ENCODE measurements around the gene MTHFSD. TPM values are rescaled to one million over a fixed set of nuclear protein-coding genes. Genes with fewer than 3 reads are reported as not detected.

MTHFSD gene
- polyA plus RNA-seq, 1 donor (not counting 4 experiments of a cell fraction or from before 2014, with no cell fraction given) = 14.7 TPM

DNA sequence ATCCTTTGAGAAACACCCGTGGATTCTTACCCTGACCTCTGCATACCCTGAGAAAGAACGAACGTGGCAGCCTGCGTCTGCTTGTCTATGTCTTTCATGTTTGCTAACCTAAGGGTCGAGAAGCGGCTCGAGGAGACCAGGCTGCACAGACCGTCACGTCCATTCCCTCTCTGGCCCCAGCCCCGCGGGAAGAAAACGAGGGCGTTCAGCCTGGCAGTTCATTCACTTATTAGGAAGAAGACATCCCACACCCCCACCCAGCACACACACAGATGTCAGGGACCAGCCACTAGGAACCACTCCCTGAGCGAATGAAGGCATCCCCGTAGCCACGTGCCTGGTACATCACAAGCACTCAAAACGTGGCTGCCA, 655 bp upstream of the MTHFSD start:
- peaks cover 11% of the 10 kb centered on the region for H3K4me1 ChIP-seq (ENCODE audit: control insufficient read depth, extremely low read depth, insufficient read depth, low read length)
- H3K36me3 ChIP-seq (ENCODE audit: control insufficient read depth in 2 of 2, extremely low read depth in 1 of 2, insufficient read depth in 2 of 2, low read length in 2 of 2) = peaks cover 4 to 7% of the 10 kb centered on the region in 2 experiments
- H3K9me1 ChIP-seq (ENCODE audit: control insufficient read depth, extremely low read depth, insufficient read depth, low read length) = no peaks in the 10 kb centered on the region
- peak overlapping the region; percentile 96 for H2AFZ ChIP-seq (ENCODE audit: control insufficient read depth, low read length)
- DNase-seq (ENCODE audit: low read depth, low spot score) = no peak
- peak overlapping the region; percentile 81 for H3K27ac ChIP-seq (ENCODE audit: control insufficient read depth, insufficient read depth, low read length)
- dilution Hi-C loops (cut with MboI; ENCODE audit: extremely low pct_ligation_motif_present, low sequenced_read_pairs) = loop anchor here (25.0 kb wide), 1 partner anchor 707 kb away; no protein-coding TSS in a partner anchor
- H4K20me1 ChIP-seq (ENCODE audit: control insufficient read depth, extremely low read depth, insufficient read depth, low read length) = no peaks in the 10 kb centered on the region
- H3K4me3 ChIP-seq (ENCODE audit: control insufficient read depth in 2 of 3, extremely low read depth in 1 of 3, insufficient read depth in 2 of 3, low read depth in 1 of 3, low read length in 3 of 3) = peak overlapping the region; percentile 76 to 93 (median 93)
- no peaks in the 10 kb centered on the region for H3K27me3 ChIP-seq (ENCODE audit: control insufficient read depth, extremely low read depth, insufficient read depth, low read length)
- no peak for TF ChIP-seq EZH2 (IDR thresholded peaks at IDR 0.05; ENCODE audit: low read length)
- TF ChIP-seq, protein P1, sequence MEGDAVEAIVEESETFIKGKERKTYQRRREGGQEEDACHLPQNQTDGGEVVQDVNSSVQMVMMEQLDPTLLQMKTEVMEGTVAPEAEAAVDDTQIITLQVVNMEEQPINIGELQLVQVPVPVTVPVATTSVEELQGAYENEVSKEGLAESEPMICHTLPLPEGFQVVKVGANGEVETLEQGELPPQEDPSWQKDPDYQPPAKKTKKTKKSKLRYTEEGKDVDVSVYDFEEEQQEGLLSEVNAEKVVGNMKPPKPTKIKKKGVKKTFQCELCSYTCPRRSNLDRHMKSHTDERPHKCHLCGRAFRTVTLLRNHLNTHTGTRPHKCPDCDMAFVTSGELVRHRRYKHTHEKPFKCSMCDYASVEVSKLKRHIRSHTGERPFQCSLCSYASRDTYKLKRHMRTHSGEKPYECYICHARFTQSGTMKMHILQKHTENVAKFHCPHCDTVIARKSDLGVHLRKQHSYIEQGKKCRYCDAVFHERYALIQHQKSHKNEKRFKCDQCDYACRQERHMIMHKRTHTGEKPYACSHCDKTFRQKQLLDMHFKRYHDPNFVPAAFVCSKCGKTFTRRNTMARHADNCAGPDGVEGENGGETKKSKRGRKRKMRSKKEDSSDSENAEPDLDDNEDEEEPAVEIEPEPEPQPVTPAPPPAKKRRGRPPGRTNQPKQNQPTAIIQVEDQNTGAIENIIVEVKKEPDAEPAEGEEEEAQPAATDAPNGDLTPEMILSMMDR (optimal IDR thresholded peaks at IDR 0.05 in 1 of 3, IDR thresholded peaks at IDR 0.05 in 1 of 3, conservative IDR thresholded peaks at IDR 0.05 in 1 of 3; ENCODE audit: extremely low read depth in 1 of 3, insufficient read depth in 2 of 3, low read length in 3 of 3) = no peak
- peak overlapping the region; percentile 93 for H3K9ac ChIP-seq (ENCODE audit: control insufficient read depth, extremely low read depth, insufficient read depth, low read length)
- H3K79me2 ChIP-seq (ENCODE audit: control insufficient read depth, insufficient read depth, low read length) = peaks cover 13% of the 10 kb centered on the region
- peak overlapping the region; percentile 94 for H3K4me2 ChIP-seq (ENCODE audit: control insufficient read depth, extremely low read depth, insufficient read depth, low read depth, low read length)
- FAIRE-seq = no peak
- H3K9me3 ChIP-seq (ENCODE audit: control insufficient read depth, low read depth, low read length) = no peaks in the 10 kb centered on the region

DNA sequence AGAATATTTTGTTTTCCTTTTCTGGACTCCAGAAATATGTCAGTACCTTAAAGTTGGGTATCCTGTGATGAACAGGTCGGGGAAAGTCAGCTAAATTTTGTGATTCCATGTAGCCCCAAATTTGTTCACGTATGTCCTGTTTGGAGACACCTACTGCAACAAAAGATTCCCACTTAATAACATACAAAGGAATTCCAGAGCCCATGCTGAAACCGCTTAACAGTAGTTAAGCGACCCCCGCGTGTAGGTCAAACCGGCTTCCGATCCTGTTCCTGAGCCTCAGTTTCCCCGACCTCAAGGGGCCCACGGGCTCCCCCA, 477 bp downstream of the MTHFSD start:
- H3K4me3 ChIP-seq (ENCODE audit: control insufficient read depth in 2 of 3, extremely low read depth in 1 of 3, insufficient read depth in 2 of 3, low read depth in 1 of 3, low read length in 3 of 3) = peak overlapping the region; percentile 76 to 93 (median 93)
- dilution Hi-C loops (cut with MboI; ENCODE audit: extremely low pct_ligation_motif_present, low sequenced_read_pairs) = loop anchor here (25.0 kb wide), 1 partner anchor 708 kb away; no protein-coding TSS in a partner anchor
- H3K9ac ChIP-seq (ENCODE audit: control insufficient read depth, extremely low read depth, insufficient read depth, low read length) = peak overlapping the region; percentile 93
- no peak for TF ChIP-seq EZH2 (IDR thresholded peaks at IDR 0.05; ENCODE audit: low read length)
- TF ChIP-seq, protein P1 (optimal IDR thresholded peaks at IDR 0.05 in 1 of 3, IDR thresholded peaks at IDR 0.05 in 1 of 3, conservative IDR thresholded peaks at IDR 0.05 in 1 of 3; ENCODE audit: extremely low read depth in 1 of 3, insufficient read depth in 2 of 3, low read length in 3 of 3) = no peak
- no peaks in the 10 kb centered on the region for H3K9me1 ChIP-seq (ENCODE audit: control insufficient read depth, extremely low read depth, insufficient read depth, low read length)
- DNase-seq (ENCODE audit: low read depth, low spot score) = no peak
- no peaks in the 10 kb centered on the region for H3K9me3 ChIP-seq (ENCODE audit: control insufficient read depth, low read depth, low read length)
- H4K20me1 ChIP-seq (ENCODE audit: control insufficient read depth, extremely low read depth, insufficient read depth, low read length) = no peaks in the 10 kb centered on the region
- H3K27ac ChIP-seq (ENCODE audit: control insufficient read depth, insufficient read depth, low read length) = peak overlapping the region; percentile 81
- H3K79me2 ChIP-seq (ENCODE audit: control insufficient read depth, insufficient read depth, low read length) = peaks cover 13% of the 10 kb centered on the region
- H3K27me3 ChIP-seq (ENCODE audit: control insufficient read depth, extremely low read depth, insufficient read depth, low read length) = no peaks in the 10 kb centered on the region
- peaks cover 11% of the 10 kb centered on the region for H3K4me1 ChIP-seq (ENCODE audit: control insufficient read depth, extremely low read depth, insufficient read depth, low read length)
- peak overlapping the region; percentile 92 for H2AFZ ChIP-seq (ENCODE audit: control insufficient read depth, low read length)
- peak overlapping the region; percentile 77 for H3K4me2 ChIP-seq (ENCODE audit: control insufficient read depth, extremely low read depth, insufficient read depth, low read depth, low read length)
- peaks cover 4 to 8% of the 10 kb centered on the region in 2 experiments for H3K36me3 ChIP-seq (ENCODE audit: control insufficient read depth in 2 of 2, extremely low read depth in 1 of 2, insufficient read depth in 2 of 2, low read length in 2 of 2)
- no peak for FAIRE-seq
